Measurements from ENCODE around the gene ANKRD27.
A peak's percentile ranks its signal among the peaks of the same experiment; 100 is the strongest.
"Not testable (repeated sequence)": the region's sequence is repeated elsewhere in the genome, so short reads cannot be mapped to it uniquely, and the experiment has no call there.

The ANKRD27 gene

GRCh38 chr19:32652894-32653598 lies 21.9 kb downstream of the ANKRD27 start:
- no peak for DNase-seq (ENCODE audit: low spot score)

GRCh38 chr19:32652331-32652730 lies 22.6 kb downstream of the ANKRD27 start:
- not testable (repeated sequence) for DNase-seq (ENCODE audit: low spot score)

DNA sequence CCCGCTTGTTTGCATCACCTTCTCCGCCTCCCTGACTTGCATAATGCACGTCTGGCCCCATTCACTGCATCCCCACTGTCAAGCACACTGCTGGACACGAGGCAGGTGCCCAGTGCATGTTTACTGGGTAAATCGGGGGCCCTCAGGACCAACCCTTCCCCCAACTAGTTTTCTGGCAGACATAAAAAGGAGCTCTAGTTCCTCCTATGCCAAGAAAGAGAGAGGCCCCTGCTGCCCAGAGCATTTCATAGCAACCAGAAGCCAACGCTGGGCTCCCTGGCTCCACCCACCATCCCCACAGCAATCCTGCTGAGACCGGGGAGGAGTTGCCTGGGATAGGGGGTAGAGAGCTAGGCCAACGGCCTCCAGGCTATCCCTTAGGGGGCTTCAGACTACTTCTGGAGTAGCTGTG lies 23.2 kb downstream of the ANKRD27 start:
- peak; percentile 51 for DNase-seq (ENCODE audit: low spot score)

DNA sequence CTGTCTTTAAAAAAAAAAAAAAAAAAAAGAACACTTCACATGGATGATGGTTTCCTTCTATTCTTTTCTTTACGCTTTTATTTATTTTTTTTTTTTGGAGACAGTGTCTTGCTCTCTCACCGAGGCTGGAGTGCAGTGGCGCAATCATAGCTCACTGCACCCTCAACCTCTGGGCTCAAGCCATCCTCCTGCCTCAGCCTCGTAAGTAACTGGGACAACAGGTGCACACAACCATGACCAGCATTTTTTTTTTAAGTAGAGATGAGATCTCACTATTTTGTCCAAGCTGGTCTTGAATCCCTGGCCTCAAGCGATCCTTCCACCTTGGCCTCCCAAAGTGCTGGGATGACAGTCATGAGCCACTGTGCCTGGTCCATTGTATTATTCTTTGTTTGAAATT lies 24.3 kb downstream of the ANKRD27 start:
- DNase-seq (ENCODE audit: low spot score), result no peak

DNA sequence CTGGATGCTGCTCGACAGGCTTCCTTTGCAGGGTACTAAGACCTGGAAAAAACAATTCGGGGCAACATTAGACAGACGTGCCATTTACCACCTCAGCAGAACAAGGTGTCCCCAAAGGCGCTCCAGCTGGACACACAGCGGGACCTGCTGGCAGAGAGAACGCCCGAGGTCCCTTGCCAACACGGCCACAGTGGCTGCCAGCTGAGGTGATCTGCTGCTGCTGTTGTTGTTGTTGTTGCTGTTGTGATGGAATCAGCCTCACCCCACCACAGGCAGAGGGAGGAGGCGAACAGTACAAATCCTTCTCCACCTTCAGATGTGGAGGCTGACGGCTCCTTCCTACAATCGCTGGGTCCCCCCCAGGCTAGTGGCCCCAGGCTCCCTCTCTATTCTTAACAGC lies 25.2 kb downstream of the ANKRD27 start:
- DNase-seq (ENCODE audit: low spot score), result no peak

GRCh38 chr19:32647361-32647760 lies 27.6 kb downstream of the ANKRD27 start:
- no peak for DNase-seq (ENCODE audit: low spot score)

- DNase-seq (ENCODE audit: low spot score), result no peak
Observed at GRCh38 chr19:32646556-32646955, 28.4 kb downstream of the ANKRD27 start.

GRCh38 chr19:32642771-32643170 lies 32.2 kb downstream of the ANKRD27 start:
- DNase-seq (ENCODE audit: low spot score), result no peak

GRCh38 chr19:32638625-32639024 lies 36.4 kb downstream of the ANKRD27 start:
- no peak for DNase-seq (ENCODE audit: low spot score)

DNA sequence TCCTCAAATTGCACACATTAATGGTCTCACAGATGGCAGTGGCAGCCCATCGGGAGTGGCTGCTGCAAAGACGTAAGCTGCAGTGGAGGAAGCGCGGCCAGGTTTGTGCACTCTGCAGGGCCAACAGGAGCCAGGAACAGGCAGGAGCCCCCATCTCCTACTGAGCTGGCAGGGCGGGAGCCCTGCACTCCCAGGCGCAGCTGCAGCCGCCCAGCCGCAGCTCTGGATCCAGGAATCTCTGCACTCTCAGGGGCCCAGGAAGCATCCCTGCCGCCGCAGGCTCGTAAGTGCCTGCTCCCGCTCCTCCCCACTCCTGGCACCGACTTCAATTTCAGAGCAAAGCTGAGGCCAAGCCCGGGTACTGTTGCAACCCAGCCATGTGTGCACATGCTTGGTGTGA lies 37.5 kb downstream of the ANKRD27 start:
- DNase-seq (ENCODE audit: low spot score), result no peak

- DNase-seq (ENCODE audit: low spot score), result peak; percentile 34
Observed at GRCh38 chr19:32631381-32631780, 43.6 kb downstream of the ANKRD27 start.

GRCh38 chr19:32630338-32630737 lies 44.6 kb downstream of the ANKRD27 start:
- no peak for DNase-seq (ENCODE audit: low spot score)

- no peak for DNase-seq (ENCODE audit: low spot score)
Observed at GRCh38 chr19:32627714-32628270, 47.2 kb downstream of the ANKRD27 start.

GRCh38 chr19:32626969-32627368 lies 48.0 kb downstream of the ANKRD27 start:
- DNase-seq (ENCODE audit: low spot score), result no peak

DNA sequence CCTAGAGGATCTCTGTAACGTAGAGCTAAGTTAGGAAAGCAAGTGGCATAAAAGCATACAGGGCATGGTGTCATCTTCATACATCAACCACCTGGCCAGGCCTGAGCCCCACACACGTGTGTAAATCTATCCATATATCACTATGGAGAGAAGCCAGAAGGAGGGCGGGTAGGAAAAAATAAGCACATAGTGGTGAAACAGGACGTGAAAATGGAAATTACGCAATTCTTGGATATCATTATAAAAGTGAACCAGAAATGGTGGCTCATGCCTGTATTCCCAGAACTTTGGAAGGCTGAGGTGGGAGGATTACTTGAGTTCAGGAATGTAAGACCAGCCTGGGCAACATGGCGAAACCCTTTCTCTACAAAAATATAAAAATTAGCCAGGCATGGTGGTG lies 50.6 kb downstream of the ANKRD27 start:
- no peak for DNase-seq (ENCODE audit: low spot score)

DNA sequence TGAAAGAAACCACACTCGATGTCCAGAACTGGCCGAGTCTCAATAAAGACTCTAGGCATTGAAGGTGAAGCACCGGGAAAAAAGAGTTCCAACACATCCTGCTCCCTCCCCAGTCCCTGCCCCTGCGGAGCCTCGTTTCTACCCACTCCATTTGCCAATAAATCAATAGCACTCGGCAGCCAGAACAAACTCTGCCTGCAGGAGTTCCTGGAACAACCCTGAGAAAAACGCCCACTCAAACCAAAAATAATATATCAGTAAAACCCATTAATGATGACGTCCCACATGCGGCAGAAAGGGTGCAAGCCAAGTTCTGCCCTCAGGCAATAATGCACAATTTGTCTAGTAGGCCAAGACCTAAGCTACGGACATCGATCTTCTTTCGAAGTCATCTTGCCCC lies 53.0 kb downstream of the ANKRD27 start:
- no peak for DNase-seq (ENCODE audit: low spot score)

DNA sequence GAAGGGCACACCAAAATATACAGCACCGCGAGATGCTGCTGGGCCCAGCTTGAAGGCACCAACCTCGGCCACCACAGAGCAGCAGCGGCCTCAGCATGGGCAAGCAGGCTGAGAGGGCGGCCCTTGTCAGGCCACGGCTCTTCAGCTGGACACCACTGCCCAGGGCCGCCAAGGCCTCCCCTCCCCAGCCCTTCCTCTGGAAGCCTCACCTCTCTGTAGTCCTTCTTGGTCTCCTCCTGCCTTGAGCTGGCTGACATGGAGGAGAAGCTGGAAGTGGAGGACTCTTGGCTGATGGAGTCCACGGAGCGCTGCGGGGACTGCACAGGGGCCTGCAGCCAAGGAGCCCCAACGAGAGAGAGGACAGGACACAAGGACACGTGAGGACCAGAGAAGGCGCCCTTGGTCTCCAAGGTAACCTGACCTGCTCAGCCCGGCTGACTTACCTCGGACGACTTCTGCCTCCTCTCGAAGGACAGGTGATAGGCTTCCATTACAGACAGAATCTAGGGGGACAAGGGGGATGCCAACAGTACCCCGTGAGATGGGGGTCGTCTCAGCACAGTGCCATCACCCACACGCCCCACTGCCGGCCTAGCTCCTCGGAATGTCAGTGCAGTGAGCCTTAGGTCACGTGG lies 55.8 kb downstream of the ANKRD27 start:
- no peak for DNase-seq (ENCODE audit: low spot score)

DNA sequence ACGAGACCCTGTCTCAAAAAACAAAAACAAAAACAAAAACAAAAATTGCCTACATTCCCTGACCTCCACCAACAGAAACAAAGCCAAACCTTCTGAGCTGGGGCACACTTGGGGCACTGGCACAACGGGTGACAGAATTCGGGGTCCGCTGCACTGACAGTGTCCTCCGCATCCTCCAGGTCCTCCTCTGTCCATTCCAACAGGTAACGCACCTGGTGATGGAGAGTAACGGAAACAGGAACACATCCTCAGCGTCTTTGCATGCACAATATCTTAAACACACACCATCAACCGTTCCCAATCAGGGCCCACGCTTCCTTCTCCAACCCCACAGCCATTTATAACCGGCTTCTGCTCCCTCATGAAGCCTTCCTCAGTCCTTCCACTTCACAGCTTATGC lies 59.4 kb downstream of the ANKRD27 start:
- DNase-seq (ENCODE audit: low spot score), result no peak

DNA sequence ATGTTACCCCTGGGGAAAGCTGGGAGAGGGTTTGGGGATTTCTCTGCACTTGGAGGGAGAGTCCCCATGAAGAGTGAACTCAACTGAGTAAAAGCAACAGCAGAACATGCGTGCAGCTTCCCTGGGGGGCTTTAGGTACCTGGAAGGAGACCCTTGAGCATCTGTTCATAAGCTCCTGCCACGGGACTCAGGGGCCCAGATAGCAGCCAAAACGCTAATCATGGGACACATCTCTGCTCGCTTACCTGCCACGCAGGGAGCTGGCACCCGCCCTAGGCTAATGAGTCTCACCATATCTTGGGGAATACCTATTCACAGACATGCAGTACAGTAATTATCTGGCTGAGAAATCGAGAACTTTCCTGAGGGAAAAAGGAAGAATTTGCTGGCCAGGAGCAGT lies 60.1 kb downstream of the ANKRD27 start:
- DNase-seq (ENCODE audit: low spot score), result no peak

GRCh38 chr19:32613008-32613407 lies 62.0 kb downstream of the ANKRD27 start:
- no peak for DNase-seq (ENCODE audit: low spot score)

DNA sequence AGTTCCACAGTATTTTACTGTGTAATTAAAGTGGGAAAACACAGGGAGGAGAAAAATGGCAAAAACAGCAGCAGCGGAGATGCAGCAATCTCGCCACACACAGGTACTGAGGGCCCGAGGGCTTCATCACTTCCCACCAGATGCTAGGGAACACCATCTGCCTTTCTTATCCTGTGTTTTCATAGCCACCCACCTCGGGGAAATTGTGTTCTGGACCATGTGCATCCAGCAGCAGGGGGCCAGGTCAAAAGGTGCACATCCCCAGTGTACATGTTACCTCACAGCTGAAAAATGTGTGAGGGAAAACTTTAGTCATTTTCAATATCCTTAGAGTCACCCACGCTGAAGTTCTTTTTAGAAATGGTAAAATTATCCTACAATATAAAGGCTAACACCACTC lies 63.8 kb downstream of the ANKRD27 start:
- DNase-seq (ENCODE audit: low spot score), result no peak

- no peak for DNase-seq (ENCODE audit: low spot score)
Observed at GRCh38 chr19:32607479-32607878, 67.5 kb downstream of the ANKRD27 start.

- DNase-seq (ENCODE audit: low spot score), result no peak
Observed at GRCh38 chr19:32606289-32606688, 68.7 kb downstream of the ANKRD27 start.

DNA sequence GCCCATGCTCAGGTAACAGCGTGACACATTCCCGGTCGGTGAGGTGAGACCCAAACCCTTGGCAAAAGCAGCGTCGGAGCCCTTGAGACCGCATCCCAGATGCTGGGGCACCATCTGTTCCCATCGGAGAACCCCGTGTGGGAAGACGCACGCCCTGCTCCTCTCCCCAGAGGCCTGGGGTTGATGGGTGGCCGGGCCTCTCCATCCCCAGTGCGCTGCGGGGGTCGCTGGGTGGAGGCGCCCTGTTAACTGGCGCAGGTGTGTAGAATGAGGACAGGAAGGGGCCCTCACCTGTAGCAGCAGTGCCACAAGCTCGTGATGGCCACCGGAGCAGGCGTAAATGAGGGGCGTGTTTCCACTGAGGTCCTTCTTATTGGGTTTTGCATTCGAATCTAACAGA lies 69.4 kb downstream of the ANKRD27 start:
- no peak for DNase-seq (ENCODE audit: low spot score)

Measured in HuH-7 (cell line).